ENCODE measurements around the gene PORCN. TPM values are rescaled to one million over a fixed set of nuclear protein-coding genes. Genes with fewer than 3 reads are reported as not detected.

Gene PORCN
- total RNA-seq, 1 donor from 2014 or later = 13.6 TPM

DNA sequence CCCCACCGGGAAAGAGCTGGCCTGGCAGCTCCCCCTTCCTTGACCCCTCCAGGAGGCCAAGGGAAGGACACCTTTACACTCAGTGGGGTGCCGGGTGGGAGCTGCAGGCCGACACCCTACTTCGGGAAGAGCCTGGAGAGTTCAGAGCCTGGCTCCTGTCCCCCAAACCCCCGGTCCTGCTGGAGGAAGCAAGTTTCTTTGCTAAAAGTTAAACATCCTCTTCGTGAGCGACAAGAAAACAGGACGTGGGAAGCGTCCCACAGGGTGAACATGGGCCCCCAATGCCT, 35.1 kb upstream of the PORCN start:
- Histone ChIP-seq H3K9me3 (replicated peaks) (no peaks in the 10 kb centered on the region), H3K4me1 (peaks cover 21% of the 10 kb centered on the region), H3K4me3 (no peak overlapping the region), H3K27me3 (ENCODE audit: low read depth) (peaks cover 3% of the 10 kb centered on the region), H3K27ac (replicated peaks) (no peak overlapping the region), H3K36me3 (no peaks in the 10 kb centered on the region)
- intact Hi-C loops (cut with micrococcal nuclease) = no loop called here
- no peak for DNase-seq
- TF ChIP-seq, protein P1, sequence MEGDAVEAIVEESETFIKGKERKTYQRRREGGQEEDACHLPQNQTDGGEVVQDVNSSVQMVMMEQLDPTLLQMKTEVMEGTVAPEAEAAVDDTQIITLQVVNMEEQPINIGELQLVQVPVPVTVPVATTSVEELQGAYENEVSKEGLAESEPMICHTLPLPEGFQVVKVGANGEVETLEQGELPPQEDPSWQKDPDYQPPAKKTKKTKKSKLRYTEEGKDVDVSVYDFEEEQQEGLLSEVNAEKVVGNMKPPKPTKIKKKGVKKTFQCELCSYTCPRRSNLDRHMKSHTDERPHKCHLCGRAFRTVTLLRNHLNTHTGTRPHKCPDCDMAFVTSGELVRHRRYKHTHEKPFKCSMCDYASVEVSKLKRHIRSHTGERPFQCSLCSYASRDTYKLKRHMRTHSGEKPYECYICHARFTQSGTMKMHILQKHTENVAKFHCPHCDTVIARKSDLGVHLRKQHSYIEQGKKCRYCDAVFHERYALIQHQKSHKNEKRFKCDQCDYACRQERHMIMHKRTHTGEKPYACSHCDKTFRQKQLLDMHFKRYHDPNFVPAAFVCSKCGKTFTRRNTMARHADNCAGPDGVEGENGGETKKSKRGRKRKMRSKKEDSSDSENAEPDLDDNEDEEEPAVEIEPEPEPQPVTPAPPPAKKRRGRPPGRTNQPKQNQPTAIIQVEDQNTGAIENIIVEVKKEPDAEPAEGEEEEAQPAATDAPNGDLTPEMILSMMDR (IDR thresholded peaks at IDR 0.05; ENCODE audit: borderline replicate concordance) = no peak

DNA sequence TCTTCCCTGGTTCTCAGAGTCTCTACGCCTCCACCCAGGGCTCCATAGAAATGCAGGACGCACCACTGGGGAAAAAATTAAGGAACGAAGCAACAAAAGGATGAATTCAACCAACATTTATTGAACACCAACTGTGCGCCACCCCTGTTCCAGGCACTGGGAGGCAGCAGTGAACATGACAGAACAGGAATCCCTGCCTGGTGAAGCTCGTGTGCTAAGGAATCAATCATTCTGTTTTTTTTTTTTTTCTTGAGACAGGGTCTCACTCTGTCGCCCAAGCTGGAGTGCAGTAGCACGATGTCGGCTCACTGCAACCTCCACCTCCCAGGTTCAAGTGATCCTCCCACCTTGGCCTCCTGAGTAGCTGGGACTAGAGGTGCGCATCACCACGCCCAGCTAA, 34.7 kb upstream of the PORCN start:
- Histone ChIP-seq H3K27me3 (ENCODE audit: low read depth) (no peaks in the 10 kb centered on the region), H3K27ac (replicated peaks) (no peak overlapping the region), H3K4me3 (no peak overlapping the region), H3K9me3 (replicated peaks) (no peaks in the 10 kb centered on the region), H3K36me3 (no peaks in the 10 kb centered on the region), H3K4me1 (peaks cover 21% of the 10 kb centered on the region)
- DNase-seq = no peak
- intact Hi-C loops (cut with micrococcal nuclease) = no loop called here
- TF ChIP-seq, protein P1 (IDR thresholded peaks at IDR 0.05; ENCODE audit: borderline replicate concordance) = no peak

DNA sequence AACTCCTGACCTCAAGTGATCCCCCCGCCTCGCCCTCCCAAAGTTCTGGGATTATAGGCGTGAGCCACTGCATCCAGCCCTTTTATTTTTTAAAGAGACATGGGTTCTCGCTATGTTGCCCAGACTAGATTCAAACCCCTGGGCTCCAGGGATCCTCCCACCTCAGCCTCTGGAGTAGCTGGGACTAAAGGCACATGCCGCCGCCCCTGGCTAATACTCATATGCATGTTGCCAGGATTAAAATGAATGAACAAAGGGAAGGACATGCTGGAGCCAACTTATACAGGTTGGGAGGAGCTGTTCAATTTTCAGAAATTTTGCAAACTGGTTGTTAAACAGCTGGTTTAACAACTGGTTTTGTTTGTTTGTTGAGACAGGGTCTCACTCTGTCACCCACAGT, 34.2 kb upstream of the PORCN start:
- H3K27me3 ChIP-seq (ENCODE audit: low read depth) = no peaks in the 10 kb centered on the region
- no peaks in the 10 kb centered on the region for H3K36me3 ChIP-seq
- H3K9me3 ChIP-seq (replicated peaks) = no peaks in the 10 kb centered on the region
- peaks cover 21% of the 10 kb centered on the region for H3K4me1 ChIP-seq
- intact Hi-C loops (cut with micrococcal nuclease) = no loop called here
- TF ChIP-seq, protein P1 (IDR thresholded peaks at IDR 0.05; ENCODE audit: borderline replicate concordance) = no peak
- H3K4me3 ChIP-seq = no peak overlapping the region
- no peak for DNase-seq
- no peak overlapping the region for H3K27ac ChIP-seq (replicated peaks)

DNA sequence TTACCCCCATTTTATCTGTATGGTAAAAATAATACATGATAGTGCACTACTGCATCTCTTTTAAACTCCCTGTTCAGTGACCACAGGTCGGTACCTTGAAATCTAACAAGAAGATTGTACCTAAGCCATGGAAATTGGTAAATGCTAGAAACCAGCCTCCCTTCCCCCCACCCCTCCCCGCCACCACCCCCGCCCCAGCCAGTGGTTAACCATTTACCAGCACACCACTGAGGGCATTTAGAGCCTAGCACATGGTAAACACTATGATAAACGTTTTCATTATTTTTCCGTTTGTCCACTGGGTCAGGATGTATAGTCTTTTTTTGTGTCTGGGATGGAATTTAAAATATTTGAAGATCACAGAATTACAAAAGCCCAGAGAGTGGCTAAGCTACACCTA, 33.5 kb upstream of the PORCN start:
- H3K27ac ChIP-seq (replicated peaks) = peak overlapping the region; percentile 84
- intact Hi-C loops (cut with micrococcal nuclease) = no loop called here
- TF ChIP-seq, protein P1 (IDR thresholded peaks at IDR 0.05; ENCODE audit: borderline replicate concordance) = no peak

DNA sequence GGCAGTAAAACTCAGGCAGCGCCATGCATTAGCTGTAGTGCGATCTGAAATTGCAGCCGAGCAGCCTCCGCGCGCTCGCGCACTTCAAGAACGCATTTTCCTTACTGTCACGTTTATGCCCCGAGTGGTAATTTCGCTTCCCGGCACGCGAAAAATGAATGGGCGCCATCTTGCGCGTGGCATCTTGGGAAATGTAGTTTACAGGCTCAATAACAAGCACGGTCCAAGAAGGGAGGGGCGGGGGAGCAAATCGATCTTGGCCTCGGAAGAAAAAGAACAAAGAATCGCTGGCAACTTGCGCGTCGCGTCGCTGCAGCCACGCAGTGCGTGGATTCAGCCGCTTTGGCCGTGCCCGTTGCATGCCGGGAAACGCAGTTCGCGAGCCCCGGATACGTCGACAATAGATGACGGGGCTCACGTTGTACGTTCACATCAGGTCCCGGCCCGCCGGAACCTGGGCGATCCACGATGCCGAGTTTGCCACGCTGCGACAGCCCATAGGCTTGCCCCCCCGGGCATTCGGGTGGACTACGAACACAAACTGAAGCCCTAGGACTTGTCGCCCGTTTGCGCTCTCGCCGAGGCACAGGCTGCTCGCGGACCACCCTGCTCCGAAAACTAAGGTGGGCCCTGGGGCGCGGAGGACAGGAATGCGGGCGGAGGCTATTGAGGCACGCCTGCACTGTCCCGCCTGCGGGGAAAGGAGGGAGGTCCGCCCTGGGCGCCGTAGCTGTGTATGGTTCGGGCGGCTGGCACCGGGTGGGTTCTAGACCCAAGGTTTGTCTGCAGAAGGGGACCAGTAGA, 32.8 kb upstream of the PORCN start, which contains the start of gene FTSJ1:
Gene FTSJ1, plus strand, starts transcription at position 426 of the 804 bp plus-strand sequence. CDS start 1,849 bp downstream, outside the sequence.
- Histone ChIP-seq H3K9me3 (replicated peaks) (no peaks in the 10 kb centered on the region), H3K27me3 (ENCODE audit: low read depth) (no peaks in the 10 kb centered on the region), H3K4me3 (peak within 1 kb of the TSS; percentile 81), H3K36me3 (no peaks in the 10 kb centered on the region), H3K4me1 (peaks cover 21% of the 10 kb centered on the region), H3K27ac (replicated peaks) (peak within 1 kb of the TSS; percentile 84)
- DNase-seq = peak; percentile 87
- TF ChIP-seq, protein P1 (IDR thresholded peaks at IDR 0.05; ENCODE audit: borderline replicate concordance) = no peak
- intact Hi-C loops (cut with micrococcal nuclease) = no loop called here

More for the DNA sequence above, 33.5 kb upstream of the PORCN start:
- H3K9me3 ChIP-seq (replicated peaks) = no peaks in the 10 kb centered on the region
- DNase-seq = no peak
- H3K4me1 ChIP-seq = peaks cover 21% of the 10 kb centered on the region
- H3K36me3 ChIP-seq = no peaks in the 10 kb centered on the region
- no peaks in the 10 kb centered on the region for H3K27me3 ChIP-seq (ENCODE audit: low read depth)
- peak overlapping the region; percentile 81 for H3K4me3 ChIP-seq

Measured in left ventricle myocardium inferior (tissue), 1 donor.